Esophagus muscularis mucosa (tissue), 4 donors: ENCODE results near the gene SPSB1.

Source experiments
- EP300 ChIP-seq: sonication (generic); formaldehyde crosslinking; IDR thresholded peaks from one replicate; pipeline ENCODE4 v1.6.1; 2017; ENCODE audit warnings: antibody characterized with exemption
- POLR2A ChIP-seq: fragments of 450-650 bp; IDR thresholded peaks from one replicate; pipeline ENCODE4 v1.6.1; 2017; ENCODE audit warnings: antibody characterized with exemption, moderate library complexity, mild to moderate bottlenecking, low read depth
- POLR2AphosphoS5 ChIP-seq, 2 donors: sonication (generic); formaldehyde crosslinking; IDR thresholded peaks; one replicate each; pipeline ENCODE4 v1.6.1; 2017; ENCODE audit warnings: antibody characterized with exemption in 2 of 2
- TF ChIP-seq, protein P1 (sequence below), 3 experiments: fragments of 200-600 bp in 2 of 3; fragments of 450-650 bp in 1 of 3; sonication (generic) in 2 of 3; IDR thresholded peaks; one replicate each; pipeline ENCODE4 v1.5.1; 2017 to 2019; ENCODE audit warnings: antibody characterized with exemption in 3 of 3, mild to moderate bottlenecking in 2 of 3, moderate library complexity in 1 of 3

DNA sequence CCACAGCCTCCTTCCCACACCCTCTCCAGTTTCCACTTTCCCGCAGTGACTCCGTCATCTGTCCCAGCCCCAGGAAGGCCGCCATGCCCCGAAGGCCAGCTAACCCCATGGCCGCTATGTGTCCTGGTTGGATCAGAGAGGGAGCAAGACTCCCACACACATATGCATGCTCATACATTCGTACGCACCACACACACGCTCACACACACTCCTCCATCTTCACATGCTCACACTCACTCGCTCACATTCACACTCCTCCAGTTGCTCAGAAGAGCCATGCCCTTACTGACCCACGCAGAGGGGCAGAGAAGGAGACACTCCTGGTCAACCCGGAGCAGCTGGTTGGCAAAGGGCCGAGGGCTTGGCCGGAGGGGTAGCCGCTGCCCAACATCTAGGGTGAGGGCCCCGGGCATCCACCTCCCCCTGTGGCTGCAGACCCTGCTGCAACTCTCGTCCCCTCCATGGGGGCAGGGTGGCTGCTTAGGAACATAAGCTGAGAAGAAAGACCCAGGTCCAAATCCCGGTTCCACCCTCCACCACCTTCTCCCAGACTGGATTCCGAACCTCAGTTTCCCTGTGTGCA, 124.3 kb downstream of the SPSB1 start:
- TF ChIP-seq POLR2A (no peak), EP300 (no peak), POLR2AphosphoS5 (IDR thresholded peaks at IDR 0.05) (no peak)
- TF ChIP-seq, protein P1, sequence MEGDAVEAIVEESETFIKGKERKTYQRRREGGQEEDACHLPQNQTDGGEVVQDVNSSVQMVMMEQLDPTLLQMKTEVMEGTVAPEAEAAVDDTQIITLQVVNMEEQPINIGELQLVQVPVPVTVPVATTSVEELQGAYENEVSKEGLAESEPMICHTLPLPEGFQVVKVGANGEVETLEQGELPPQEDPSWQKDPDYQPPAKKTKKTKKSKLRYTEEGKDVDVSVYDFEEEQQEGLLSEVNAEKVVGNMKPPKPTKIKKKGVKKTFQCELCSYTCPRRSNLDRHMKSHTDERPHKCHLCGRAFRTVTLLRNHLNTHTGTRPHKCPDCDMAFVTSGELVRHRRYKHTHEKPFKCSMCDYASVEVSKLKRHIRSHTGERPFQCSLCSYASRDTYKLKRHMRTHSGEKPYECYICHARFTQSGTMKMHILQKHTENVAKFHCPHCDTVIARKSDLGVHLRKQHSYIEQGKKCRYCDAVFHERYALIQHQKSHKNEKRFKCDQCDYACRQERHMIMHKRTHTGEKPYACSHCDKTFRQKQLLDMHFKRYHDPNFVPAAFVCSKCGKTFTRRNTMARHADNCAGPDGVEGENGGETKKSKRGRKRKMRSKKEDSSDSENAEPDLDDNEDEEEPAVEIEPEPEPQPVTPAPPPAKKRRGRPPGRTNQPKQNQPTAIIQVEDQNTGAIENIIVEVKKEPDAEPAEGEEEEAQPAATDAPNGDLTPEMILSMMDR (IDR thresholded peaks at IDR 0.05), result no peak
